HL-60/S4 treated with phorbol 12-myristate 13-acetate at 8.2 ng/mL for 4 days and 3 days (cell line): ENCODE results near the gene IPCEF1.

Experiments
- in situ Hi-C: fragments of 300-500 bp; cut with MboI; formaldehyde crosslinking; loops from 2 replicates; pipeline ENCODE4 v1.15.0; 2022; ENCODE audit warnings: low sequenced_read_pairs

The IPCEF1 gene

DNA sequence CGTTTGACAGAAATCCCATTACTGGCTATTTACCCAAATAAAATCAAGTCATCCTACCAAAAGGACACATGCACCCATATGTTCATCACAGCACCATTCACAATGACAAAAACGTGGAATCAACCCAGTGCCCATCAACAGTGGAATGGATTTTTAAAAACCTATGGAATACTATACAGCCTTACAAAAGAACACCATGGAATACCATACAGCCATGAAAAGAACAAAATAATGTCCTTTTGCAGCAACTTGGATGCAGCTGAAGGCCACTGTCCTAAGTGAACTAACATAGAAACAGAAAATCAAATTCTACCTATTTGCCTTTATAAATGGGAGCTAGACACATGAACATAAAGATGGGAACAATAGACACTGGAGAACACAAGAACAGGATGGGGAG is 17.4 kb upstream of the IPCEF1 start:
- in situ Hi-C loops, result loop anchor here (25.0 kb wide), 1 partner anchor 212 kb away; no protein-coding TSS in a partner anchor

- in situ Hi-C loops, result loop anchor here (25.0 kb wide), 1 partner anchor 209 kb away; no protein-coding TSS in a partner anchor
These were observed 14.7 kb upstream of the IPCEF1 start for GRCh38 chr6:154371281-154371680.

DNA sequence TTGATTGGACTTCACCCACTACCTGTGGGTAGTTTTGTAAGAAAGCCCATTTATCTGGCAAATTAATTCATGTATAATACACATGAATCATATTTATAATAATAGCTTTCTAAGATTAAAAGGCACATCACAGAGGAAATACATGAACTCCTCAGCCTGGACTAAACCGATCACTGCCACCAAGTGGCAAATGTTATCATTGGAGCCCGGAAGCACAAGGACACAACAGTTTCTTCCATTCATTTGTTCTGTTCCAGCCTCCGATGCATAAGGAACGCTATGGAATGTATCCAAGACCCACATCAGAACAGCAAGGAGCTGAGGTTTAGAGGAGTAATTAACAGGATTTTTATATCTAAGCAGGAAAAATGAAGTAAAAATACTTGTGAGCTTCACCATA is 13.9 kb upstream of the IPCEF1 start:
- in situ Hi-C loops, result loop anchor here (25.0 kb wide), 1 partner anchor 208 kb away; no protein-coding TSS in a partner anchor

DNA sequence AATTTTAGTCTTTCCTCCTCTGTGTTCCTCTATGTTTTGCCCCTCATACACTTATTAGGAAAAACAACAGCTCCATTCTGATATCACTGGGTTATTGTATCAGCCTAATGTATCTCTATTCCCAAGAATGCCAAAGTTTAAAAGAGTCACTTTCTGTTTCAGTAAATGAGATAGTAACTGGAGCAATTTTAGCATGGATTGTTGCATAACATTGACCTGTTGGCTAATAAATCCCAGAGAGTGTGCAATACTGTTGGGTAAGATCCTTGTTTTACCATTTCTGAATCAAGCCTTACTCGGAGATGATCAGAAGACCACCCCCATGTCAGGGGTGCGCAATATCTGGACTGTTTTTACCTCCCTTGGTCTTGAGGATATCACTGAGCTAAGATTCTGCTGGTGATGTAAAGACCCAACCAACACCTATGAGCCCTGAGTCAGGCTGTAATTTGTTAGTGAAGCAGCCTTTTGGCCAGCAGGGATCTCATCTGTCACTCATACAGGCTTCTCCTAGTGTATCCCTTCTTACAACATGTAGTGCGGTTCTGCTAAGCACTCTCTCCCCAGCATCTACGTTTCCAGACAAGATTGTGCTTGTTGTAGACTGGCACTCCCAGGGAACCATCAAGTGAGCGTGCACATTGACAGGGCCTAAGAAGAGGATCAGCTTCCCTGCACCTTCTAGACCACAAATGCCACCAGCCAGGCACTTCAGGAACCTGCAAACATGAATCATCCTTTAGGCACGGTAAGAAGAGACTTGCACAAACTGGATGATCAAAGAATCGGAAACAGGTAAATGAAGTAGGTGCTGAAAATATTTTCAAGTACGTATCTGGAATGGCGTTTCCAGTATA is 11.5 kb upstream of the IPCEF1 start:
- in situ Hi-C loops, result loop anchor here (25.0 kb wide), 1 partner anchor 206 kb away; no protein-coding TSS in a partner anchor

- in situ Hi-C loops, result loop anchor here (25.0 kb wide), 1 partner anchor 205 kb away; no protein-coding TSS in a partner anchor
These were observed 10.7 kb upstream of the IPCEF1 start for GRCh38 chr6:154367336-154367735.

- in situ Hi-C loops, result loop anchor here (25.0 kb wide), 1 partner anchor 202 kb away; no protein-coding TSS in a partner anchor
These were observed 7.2 kb upstream of the IPCEF1 start for GRCh38 chr6:154363821-154364220.

GRCh38 chr6:154361476-154361875 is 4.9 kb upstream of the IPCEF1 start:
- in situ Hi-C loops, result loop anchor here (25.0 kb wide), 1 partner anchor 199 kb away; no protein-coding TSS in a partner anchor

DNA sequence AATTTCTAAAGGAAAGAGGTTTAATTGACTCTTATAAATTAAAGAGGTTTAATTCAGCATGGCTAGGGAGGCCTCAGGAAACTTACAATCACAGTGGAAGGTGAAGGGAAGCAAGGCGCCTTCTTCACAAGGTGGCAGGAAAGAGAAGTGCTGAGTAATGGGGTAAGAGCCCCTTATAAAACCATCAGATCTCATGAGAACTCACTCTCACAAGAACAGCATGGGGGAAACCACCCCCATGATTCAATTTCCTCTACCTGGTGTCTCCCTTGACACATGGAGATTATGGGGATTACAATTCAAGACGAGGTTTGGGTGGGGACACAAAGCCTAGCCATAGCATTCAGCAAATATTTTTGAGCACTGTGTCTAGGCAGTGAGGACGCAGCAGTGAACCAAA is 3.9 kb upstream of the IPCEF1 start:
- in situ Hi-C loops, result loop anchor here (25.0 kb wide), 1 partner anchor 198 kb away; no protein-coding TSS in a partner anchor

- in situ Hi-C loops, result loop anchor here (25.0 kb wide), 1 partner anchor 197 kb away; no protein-coding TSS in a partner anchor
These were observed 3.1 kb upstream of the IPCEF1 start for GRCh38 chr6:154359679-154360078.

GRCh38 chr6:154359161-154359574 is 2.6 kb upstream of the IPCEF1 start:
- in situ Hi-C loops, result loop anchor here (25.0 kb wide), 1 partner anchor 197 kb away; no protein-coding TSS in a partner anchor

DNA sequence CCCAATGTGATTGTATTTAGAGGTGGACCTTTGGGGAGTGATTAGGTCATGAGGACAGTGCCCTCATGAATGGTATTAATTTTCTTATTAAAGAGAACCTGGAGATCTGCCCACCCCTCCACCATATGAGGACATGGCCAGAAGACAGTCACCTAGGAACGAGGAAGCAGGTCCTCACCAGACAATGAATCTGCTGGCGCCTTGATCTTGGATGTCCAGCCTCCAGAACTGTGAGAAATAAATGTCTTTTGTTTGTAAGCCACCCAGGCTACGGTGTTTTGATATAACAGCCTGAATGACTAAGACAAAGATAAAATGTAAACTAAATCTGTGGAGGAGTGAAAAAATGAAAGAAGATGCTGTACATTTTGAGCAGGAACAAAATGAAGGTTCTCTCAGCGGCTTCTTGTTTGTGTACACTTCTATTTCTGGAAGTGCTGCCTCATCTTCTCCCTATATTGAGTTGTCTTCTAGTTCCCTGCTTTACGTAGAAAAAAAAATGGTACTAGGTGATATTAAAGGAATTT is 1.5 kb upstream of the IPCEF1 start:
- in situ Hi-C loops, result loop anchor here (25.0 kb wide), 1 partner anchor 196 kb away; no protein-coding TSS in a partner anchor

DNA sequence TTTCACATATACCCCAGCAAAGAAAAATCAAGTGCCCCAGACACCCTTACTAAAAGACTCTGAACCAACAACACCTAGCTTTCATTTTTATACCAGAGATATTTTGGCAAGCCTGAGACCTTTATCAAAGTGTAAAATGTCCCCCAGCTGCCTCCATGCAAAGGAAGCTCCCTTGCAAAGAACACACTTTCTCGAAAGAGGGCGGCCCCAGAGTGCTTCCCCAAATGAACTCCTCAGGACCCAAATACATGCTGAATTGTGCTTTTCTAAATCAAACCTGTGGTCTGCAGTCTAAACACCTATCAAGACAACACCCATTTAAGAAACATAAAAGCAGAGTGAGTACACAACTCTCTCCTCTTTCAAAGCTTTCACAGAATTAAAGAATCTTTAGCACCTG is 490 bp downstream of the IPCEF1 start:
- in situ Hi-C loops, result loop anchor here (25.0 kb wide), 1 partner anchor 194 kb away; no protein-coding TSS in a partner anchor

DNA sequence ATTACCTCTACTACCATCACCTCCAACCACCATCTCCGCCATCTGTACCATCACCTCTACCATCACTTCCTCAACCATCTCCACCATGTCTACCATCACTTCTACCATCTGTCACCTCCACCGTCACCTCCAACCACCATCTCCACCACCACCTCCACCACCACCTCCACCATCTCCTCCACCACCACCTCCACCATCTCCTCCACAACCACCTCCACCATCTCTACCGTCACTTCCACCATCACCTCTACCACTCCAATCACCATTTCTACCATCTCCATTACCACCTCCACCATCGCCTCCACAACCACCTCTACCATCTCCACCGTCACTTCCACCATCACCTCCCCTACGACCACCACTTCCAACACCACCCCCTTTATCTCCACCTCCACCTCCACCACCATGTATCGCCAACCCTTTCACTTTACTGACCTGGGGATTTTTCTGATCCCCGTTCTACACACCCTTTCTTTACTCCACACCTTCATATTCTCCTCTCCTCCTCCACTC is 2.3 kb downstream of the IPCEF1 start:
- in situ Hi-C loops, result loop anchor here (25.0 kb wide), 1 partner anchor 192 kb away; no protein-coding TSS in a partner anchor

- in situ Hi-C loops, result loop anchor here (25.0 kb wide), 1 partner anchor 191 kb away; no protein-coding TSS in a partner anchor
These were observed 3.0 kb downstream of the IPCEF1 start for GRCh38 chr6:154353626-154354025.

GRCh38 chr6:154352898-154353585 is 3.6 kb downstream of the IPCEF1 start:
- in situ Hi-C loops, result loop anchor here (25.0 kb wide), 1 partner anchor 191 kb away; no protein-coding TSS in a partner anchor

- in situ Hi-C loops, result loop anchor here (25.0 kb wide), 1 partner anchor 188 kb away; no protein-coding TSS in a partner anchor
These were observed 6.3 kb downstream of the IPCEF1 start for GRCh38 chr6:154350293-154350692.

GRCh38 chr6:154347981-154348380 is 8.6 kb downstream of the IPCEF1 start:
- in situ Hi-C loops, result no loop called here

DNA sequence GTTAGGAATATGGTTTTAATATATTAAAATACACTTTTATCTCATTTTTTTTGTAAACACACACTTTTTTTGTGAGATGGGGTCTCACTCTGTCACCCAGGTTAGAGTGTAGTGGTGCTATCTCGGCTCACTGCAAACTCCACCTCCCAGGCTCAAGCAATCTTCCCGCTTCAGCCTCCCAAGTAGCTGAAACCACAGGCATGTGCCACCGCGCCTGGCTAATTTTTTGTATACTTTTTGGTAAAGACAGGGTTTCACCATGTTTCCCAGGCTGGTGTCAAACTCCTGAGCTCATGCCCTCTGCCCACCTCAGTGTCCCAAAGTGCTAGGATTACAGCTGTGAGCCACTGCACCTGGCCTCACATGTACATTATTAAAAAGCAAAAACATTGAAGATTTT is 10.8 kb downstream of the IPCEF1 start:
- in situ Hi-C loops, result no loop called here

- in situ Hi-C loops, result no loop called here
These were observed 12.9 kb downstream of the IPCEF1 start for GRCh38 chr6:154343473-154344308.

DNA sequence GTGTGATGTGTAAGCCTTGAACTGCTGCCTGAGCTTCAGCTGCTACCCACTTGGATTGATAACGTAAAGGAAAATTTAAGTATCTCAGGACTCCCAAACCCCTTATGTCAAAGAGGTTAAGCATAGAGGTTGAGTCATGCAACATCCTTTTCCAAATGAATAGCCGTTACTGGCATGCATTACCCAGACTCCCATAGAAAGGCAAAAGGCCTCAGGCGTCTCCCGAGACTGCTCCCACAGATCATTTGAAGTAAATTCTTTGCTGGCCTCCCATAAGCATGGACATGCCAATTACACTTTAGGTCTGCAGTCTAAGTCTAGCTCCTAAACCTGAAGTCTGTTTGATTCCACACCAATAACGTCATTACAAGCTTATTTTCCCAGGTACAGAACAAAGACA is 14.7 kb downstream of the IPCEF1 start:
- in situ Hi-C loops, result no loop called here
